GM12878 (cell line): Measurements from ENCODE around the gene CD68. TPM values are rescaled to one million over a fixed set of nuclear protein-coding genes. Genes with fewer than 3 reads are reported as not detected.

Experiments
- ATAC-seq: fragments of 200-7000 bp; cut with Tn5 transposase; 3 replicates; pipeline ENCODE4 v1.9.1; 2020; ENCODE audit warnings: mild to moderate bottlenecking, moderate library complexity
- BruUV-seq: library from RNA; stranded (reverse); fragments of 400-500 nt; replicated peaks from 2 replicates; lab custom pipeline; 2021; lab: Mats Ljungman, UMichigan
- CTCF ChIA-PET: fragments of 300-600 bp; sonication (Branson Sonifier 250); formaldehyde crosslinking; extraction: SDS; loops from one replicate; lab custom pipeline; 2021; ENCODE audit warnings: inconsistent platforms; lab: Yijun Ruan, JAX
- POLR2A ChIA-PET: fragments of 350-600 bp; formaldehyde crosslinking; extraction: SDS; loops from one replicate; lab custom pipeline; 2021; ENCODE audit warnings: inconsistent platforms; lab: Charles Lee
- RAD21 ChIA-PET: fragments of 300-600 bp; sonication (Branson Sonifier 250); formaldehyde crosslinking; loops from one replicate; lab custom pipeline; 2023; ENCODE audit warnings: antibody characterized with exemption; ENCODE audit not compliant: unreplicated experiment; lab: Charles Lee
- SMC1A ChIA-PET: fragments of 300-600 bp; sonication (Branson Sonifier 250); formaldehyde crosslinking; loops from one replicate; lab custom pipeline; 2023; ENCODE audit not compliant: unreplicated experiment, uncharacterized antibody; lab: Charles Lee
- DNase-seq: peaks from one replicate; pipeline ENCODE4 v3.0.0-alpha.2; 2011; ENCODE audit warnings: low read depth, low spot score
- FAIRE-seq: peaks from 3 replicates; lab custom pipeline; 2011; peaks lifted over from hg19 to GRCh38; lab: Jason Lieb, UNC
- H2AFZ ChIP-seq: 2 replicates; pipeline ENCODE4 v1.6.0; 2011; ENCODE audit warnings: low read depth, low read length, control low read depth; ENCODE audit not compliant: control insufficient read depth
- H3K27ac ChIP-seq: 2 replicates; pipeline ENCODE4 v1.5.1; 2011; ENCODE audit warnings: control low read depth; ENCODE audit not compliant: control insufficient read depth, insufficient read depth
- H3K27me3 ChIP-seq, 2 experiments: replicated peaks in 1 of 2; 2 replicates each; pipeline versions ENCODE4 v1.6.0 to v1.6.1; 2011; ENCODE audit warnings: low read length in 1 of 2; ENCODE audit not compliant: control insufficient read depth in 2 of 2, insufficient read depth in 2 of 2
- H3K36me3 ChIP-seq, 2 experiments: 2 replicates each; pipeline ENCODE4 v1.5.1; 2011; ENCODE audit warnings: low read length in 1 of 2; ENCODE audit not compliant: control insufficient read depth in 2 of 2, insufficient read depth in 2 of 2
- H3K4me1 ChIP-seq: 2 replicates; pipeline ENCODE4 v1.6.1; 2011; ENCODE audit warnings: mild to moderate bottlenecking, low read length, moderate library complexity, mixed read lengths; ENCODE audit not compliant: control insufficient read depth, insufficient read depth
- H3K4me2 ChIP-seq: 2 replicates; pipeline ENCODE4 v1.6.0; 2011; ENCODE audit warnings: control low read depth; ENCODE audit not compliant: control insufficient read depth, insufficient read depth
- H3K4me3 ChIP-seq: fragments of 200-600 bp; sonication (generic); 2 replicates; pipeline ENCODE4 v1.5.1; 2016
- H3K79me2 ChIP-seq: 2 replicates; pipeline ENCODE4 v1.6.0; 2011; ENCODE audit warnings: low read length; ENCODE audit not compliant: control insufficient read depth, insufficient read depth
- H3K9ac ChIP-seq: 2 replicates; pipeline ENCODE4 v1.8.0; 2011; ENCODE audit warnings: low read length, control low read depth, mixed read lengths; ENCODE audit not compliant: control insufficient read depth, insufficient read depth
- H3K9me3 ChIP-seq: replicated peaks from 3 replicates; pipeline ENCODE4 v1.5.1; 2011; ENCODE audit warnings: mild to moderate bottlenecking, low read length; ENCODE audit not compliant: control insufficient read depth, insufficient read depth
- H4K20me1 ChIP-seq: 2 replicates; pipeline ENCODE4 v1.6.0; 2011; ENCODE audit not compliant: control insufficient read depth, insufficient read depth
- BCLAF1 ChIP-seq: fragments of 450-650 bp; IDR thresholded peaks from 2 replicates; pipeline ENCODE4 v1.6.1; 2017; ENCODE audit warnings: antibody characterized with exemption, mild to moderate bottlenecking, moderate library complexity
- CREM ChIP-seq: IDR thresholded peaks from 2 replicates; pipeline ENCODE4 v1.6.1; 2014; ENCODE audit warnings: antibody characterized with exemption, low read depth
- GABPA ChIP-seq: IDR thresholded peaks from 2 replicates; pipeline ENCODE4 v1.6.1; 2014; ENCODE audit warnings: antibody characterized with exemption, low read depth, mild to moderate bottlenecking, inconsistent platforms
- HCFC1 ChIP-seq: fragments of 150-350 bp; IDR thresholded peaks from 2 replicates; pipeline ENCODE4 v1.6.1; 2014; ENCODE audit warnings: low read length
- KAT2A ChIP-seq: conservative IDR thresholded peaks from 2 replicates; pipeline ENCODE4 v1.6.1; 2011; ENCODE audit warnings: low read depth, low read length; ENCODE audit not compliant: control insufficient read depth
- POLR2AphosphoS2 ChIP-seq: IDR thresholded peaks from 2 replicates; pipeline ENCODE4 v1.6.1; 2011; ENCODE audit warnings: low read depth, mild to moderate bottlenecking, low read length, improper control_type of control experiment, moderate library complexity
- RAD21 ChIP-seq: IDR thresholded peaks from 2 replicates; pipeline ENCODE4 v1.6.1; 2011; ENCODE audit warnings: mild to moderate bottlenecking, low read depth, low read length, moderate library complexity; ENCODE audit not compliant: insufficient read depth
- REST ChIP-seq: IDR thresholded peaks from 2 replicates; pipeline ENCODE4 v1.6.1; 2012; ENCODE audit warnings: mild to moderate bottlenecking, low read depth, low read length
- TCF3 ChIP-seq: IDR thresholded peaks from 2 replicates; pipeline ENCODE4 v1.6.1; 2012; ENCODE audit warnings: low read depth, mild to moderate bottlenecking, low read length, borderline replicate concordance; ENCODE audit not compliant: insufficient read depth
- TCF7 ChIP-seq: IDR thresholded peaks from 2 replicates; pipeline ENCODE4 v1.6.1; 2014; ENCODE audit warnings: antibody characterized with exemption, borderline replicate concordance
- ZBTB11 ChIP-seq: fragments of 450-650 bp; formaldehyde crosslinking; IDR thresholded peaks from 2 replicates; pipeline ENCODE4 v1.5.0; 2022; ENCODE audit warnings: mild to moderate bottlenecking, missing genetic modification characterization
- ZNF217 ChIP-seq: fragments of 450-650 bp; IDR thresholded peaks from 2 replicates; pipeline ENCODE4 v1.6.1; 2017; ENCODE audit warnings: antibody characterized with exemption, mild to moderate bottlenecking
- ZZZ3 ChIP-seq: IDR thresholded peaks from 2 replicates; pipeline ENCODE4 v1.6.1; 2011; ENCODE audit warnings: low read depth; ENCODE audit not compliant: control insufficient read depth, insufficient read length
- WGBS: methylation state at CpG from one replicate; pipeline ENCODE4 v1.1.6; 2016; ENCODE audit warnings: low lambda C conversion rate; ENCODE audit not compliant: insufficient replicate concordance, insufficient coverage; ENCODE audit errors: missing lambda C conversion rate; 5-methylcytosine and 5-hydroxymethylcytosine counted together
- in situ Hi-C: fragments of 300-500 bp; cut with MboI; formaldehyde crosslinking; loops from 9 replicates; pipeline ENCODE4 v1.14.3; 2018; ENCODE audit warnings: mixed read lengths
- intact Hi-C: fragments of 100-400 bp; cut with micrococcal nuclease; formaldehyde crosslinking; loops from one replicate; pipeline ENCODE4 v1.14.2; 2022; ENCODE audit not compliant: unreplicated experiment
- polyA plus RNA-seq, 11 experiments: library from polyadenylated mRNA; depleted of rRNA in 4 of 11; unstranded in 6 of 11; stranded (reverse) in 5 of 11; fragments of >200 nt; fragmentation: Nextera tagmentation in 4 of 11; fragmentation: Illumina TruSeq in 1 of 11; extraction: Ambion mirVana in 4 of 11; extraction: Trizol in 1 of 11; gene quantifications; 1 replicate in 1 of 11; 2 replicates in 10 of 11; pipeline versions ENCODE4 v1.2.1 to v1.2.3, GENCODE V29; 2011 to 2016; ENCODE audit warnings: inconsistent platforms in 2 of 11, missing spikeins in 2 of 11, low read depth in 1 of 11
- total RNA-seq, 4 experiments: library from RNA; depleted of rRNA in 3 of 4; stranded (reverse); fragments of >200 nt in 3 of 4; fragmentation: Illumina TruSeq in 1 of 4; extraction: Trizol in 1 of 4; gene quantifications; 2 replicates each; pipeline versions ENCODE4 v1.2.1 to v1.2.3, GENCODE V29; 2013 to 2021

Gene CD68
- total and polyA plus RNA-seq, 10 of the 15 experiments (the other 5 are each of a cell fraction or from before 2014, with no cell fraction given) = 2.6 to 6.9 (median 3.8) TPM

- no peak overlapping the region for H3K4me2 ChIP-seq
- no peaks in the 10 kb centered on the region for H3K27me3 ChIP-seq
- H3K4me3 ChIP-seq = no peak overlapping the region
- no TSS peak for BruUV-seq
- ChIA-PET POLR2A (interaction anchor here (0.6 to 1.5 kb wide), 5 partner anchors 20 to 264 kb away, joined by 3 to 7 read pairs (median 3); partner anchors contain the start of gene TP53), SMC1A (no interaction called here), CTCF (interaction anchor here (0.8 to 2.0 kb wide), 2 partner anchors 11 to 575 kb away, joined by 4 to 9 read pairs; no protein-coding TSS in a partner anchor), RAD21 (no interaction called here)
- no peaks in the 10 kb centered on the region for H3K9me3 ChIP-seq
- H2AFZ ChIP-seq = no peak overlapping the region
- 84% methylated on average over 7 of the region's 8 CpGs for WGBS
- TF ChIP-seq REST (no peak), BCLAF1 (no peak), TCF3 (no peak), ZZZ3 (no peak), POLR2AphosphoS2 (no peak), HCFC1 (no peak), ZNF217 (no peak), ZBTB11 (CRISPR knock-in tag) (no peak), KAT2A (no peak), RAD21 (no peak), TCF7 (no peak), CREM (no peak), GABPA (no peak)
- H3K79me2 ChIP-seq = no peaks in the 10 kb centered on the region
- no peaks in the 10 kb centered on the region for H4K20me1 ChIP-seq
- DNase-seq = no peak
- ATAC-seq = no peak
- no peak overlapping the region for H3K9ac ChIP-seq
- intact Hi-C loops = no loop called here
- FAIRE-seq = no peak
- H3K27ac ChIP-seq = no peak overlapping the region
- in situ Hi-C loops = no loop called here
- no peaks in the 10 kb centered on the region for H3K4me1 ChIP-seq
- no peaks in the 10 kb centered on the region for H3K36me3 ChIP-seq
These were observed 41.4 kb downstream of the CD68 start for GRCh38 chr17:7620835-7621234.
